WTC11 (cell line): ENCODE data around the gene CDC6. TPM values are rescaled to one million over a fixed set of nuclear protein-coding genes. Genes with fewer than 3 reads are reported as not detected.

Source experiments
- ATAC-seq: fragments of 200-7000 bp; cut with Tn5 transposase; 2 replicates; pipeline ENCODE4 v1.10.0; 2021; ENCODE audit warnings: mild to moderate bottlenecking, moderate library complexity
- CTCF ChIA-PET: fragments of 300-600 bp; sonication (Branson Sonifier 250); formaldehyde crosslinking; loops from one replicate; lab custom pipeline; 2021; ENCODE audit warnings: antibody characterized with exemption; lab: Charles Lee
- POLR2A ChIA-PET: fragments of 350-600 bp; sonication (Branson Sonifier 250); formaldehyde crosslinking; loops from one replicate; lab custom pipeline; 2021; ENCODE audit warnings: antibody characterized with exemption; lab: Charles Lee
- DNase-seq: peaks from one replicate; pipeline ENCODE4 v3.0.0; 2021; ENCODE audit warnings: low spot score
- H3K27ac Mint-ChIP-seq: 2 replicates; pipeline ENCODE4 v1.8.0; 2021; ENCODE audit warnings: mixed read lengths
- H3K27me3 Mint-ChIP-seq: 2 replicates; pipeline ENCODE4 v1.8.0; 2021; ENCODE audit warnings: low read depth, mild to moderate bottlenecking, moderate library complexity, mixed read lengths
- H3K36me3 Mint-ChIP-seq: 2 replicates; pipeline ENCODE4 v1.8.0; 2021; ENCODE audit warnings: mixed read lengths
- H3K4me1 Mint-ChIP-seq: 2 replicates; pipeline ENCODE4 v1.8.0; 2022; ENCODE audit warnings: mixed read lengths
- H3K4me3 Mint-ChIP-seq: 2 replicates; pipeline ENCODE4 v1.8.0; 2021; ENCODE audit warnings: mild to moderate bottlenecking, moderate library complexity, mixed read lengths
- H3K9me3 Mint-ChIP-seq: 2 replicates; pipeline ENCODE4 v1.8.0; 2021; ENCODE audit warnings: mixed read lengths
- ATF1 ChIP-seq: sonication (generic); formaldehyde crosslinking; IDR thresholded peaks from 2 replicates; pipeline ENCODE4 v1.8.1; 2023; ENCODE audit warnings: mild to moderate bottlenecking, moderate library complexity, missing genetic modification reagents
- CBFB ChIP-seq: sonication (generic); formaldehyde crosslinking; IDR thresholded peaks from 2 replicates; pipeline ENCODE4 v1.8.1; 2022; ENCODE audit warnings: mild to moderate bottlenecking, low read depth, missing genetic modification reagents
- CREB1 ChIP-seq: sonication (generic); formaldehyde crosslinking; IDR thresholded peaks from 2 replicates; pipeline ENCODE4 v1.8.0; 2023; ENCODE audit warnings: mild to moderate bottlenecking, missing genetic modification reagents
- ELF4 ChIP-seq: sonication (generic); formaldehyde crosslinking; IDR thresholded peaks from 2 replicates; pipeline ENCODE4 v1.8.1; 2022; ENCODE audit warnings: low read depth, mild to moderate bottlenecking, moderate library complexity, missing genetic modification reagents
- JAZF1 ChIP-seq: fragments of 250-450 bp; sonication (Bioruptor Pico); IDR thresholded peaks from 2 replicates; pipeline ENCODE4 v1.9.0; 2021; ENCODE audit warnings: moderate library complexity, mild to moderate bottlenecking, inconsistent platforms
- MXD4 ChIP-seq: fragments of 250-450 bp; sonication (Bioruptor Pico); IDR thresholded peaks from 2 replicates; pipeline ENCODE4 v1.8.0; 2021; ENCODE audit warnings: mild to moderate bottlenecking, moderate library complexity, borderline replicate concordance
- OVOL2 ChIP-seq: fragments of 250-450 bp; sonication (Bioruptor Pico); IDR thresholded peaks from 2 replicates; pipeline ENCODE4 v1.9.0; 2021; ENCODE audit warnings: mild to moderate bottlenecking, borderline replicate concordance
- RELA ChIP-seq: sonication (generic); formaldehyde crosslinking; IDR thresholded peaks from 2 replicates; pipeline ENCODE4 v1.8.1; 2022; ENCODE audit warnings: missing genetic modification reagents, mild to moderate bottlenecking, borderline replicate concordance
- TEAD4 ChIP-seq: sonication (generic); formaldehyde crosslinking; IDR thresholded peaks from 2 replicates; pipeline ENCODE4 v1.8.0; 2022; ENCODE audit warnings: mild to moderate bottlenecking, missing genetic modification reagents
- TP53 ChIP-seq: sonication (generic); formaldehyde crosslinking; IDR thresholded peaks from 2 replicates; pipeline ENCODE4 v1.8.1; 2023; ENCODE audit warnings: mild to moderate bottlenecking, missing genetic modification reagents
- ZBTB21 ChIP-seq: sonication (generic); formaldehyde crosslinking; IDR thresholded peaks from 2 replicates; pipeline ENCODE4 v1.8.1; 2023; ENCODE audit warnings: mild to moderate bottlenecking, missing genetic modification reagents, borderline replicate concordance
- ZNF232 ChIP-seq: sonication (generic); formaldehyde crosslinking; IDR thresholded peaks from 2 replicates; pipeline ENCODE4 v1.8.0; 2022; ENCODE audit warnings: mild to moderate bottlenecking, missing genetic modification reagents
- ZNF317 ChIP-seq: sonication (generic); formaldehyde crosslinking; IDR thresholded peaks from 2 replicates; pipeline ENCODE4 v1.8.1; 2023; ENCODE audit warnings: low read depth, mild to moderate bottlenecking, moderate library complexity, missing genetic modification reagents, borderline replicate concordance
- ZNF396 ChIP-seq: fragments of 250-450 bp; sonication (Bioruptor Pico); IDR thresholded peaks from 2 replicates; pipeline ENCODE4 v1.8.0; 2021; ENCODE audit warnings: mild to moderate bottlenecking, moderate library complexity, borderline replicate concordance
- total RNA-seq: library from RNA; stranded (reverse); gene quantifications from 3 replicates; pipeline ENCODE4 v1.2.3, GENCODE V29; 2021
- TF ChIP-seq, protein P1 (sequence below): sonication (generic); formaldehyde crosslinking; IDR thresholded peaks from 2 replicates; pipeline ENCODE4 v1.8.0; 2023; ENCODE audit warnings: missing genetic modification reagents
- TF ChIP-seq, protein P2 (sequence below): sonication (generic); formaldehyde crosslinking; IDR thresholded peaks from 2 replicates; pipeline ENCODE4 v1.8.1; 2022; ENCODE audit warnings: low read depth, missing genetic modification reagents, borderline replicate concordance
- TF ChIP-seq, protein P3 (sequence below): sonication (generic); formaldehyde crosslinking; IDR thresholded peaks from 2 replicates; pipeline ENCODE4 v1.8.0; 2022; ENCODE audit warnings: mild to moderate bottlenecking, missing genetic modification reagents
- TF ChIP-seq, protein P4 (sequence below): sonication (generic); formaldehyde crosslinking; conservative IDR thresholded peaks from 2 replicates; pipeline ENCODE4 v1.8.1; 2022; ENCODE audit warnings: mild to moderate bottlenecking, missing genetic modification reagents
- TF ChIP-seq, protein P5 (sequence below): sonication (generic); formaldehyde crosslinking; IDR thresholded peaks from 2 replicates; pipeline ENCODE4 v1.8.0; 2022; ENCODE audit warnings: mild to moderate bottlenecking, missing genetic modification reagents
- TF ChIP-seq, protein P6 (sequence below): sonication (generic); formaldehyde crosslinking; IDR thresholded peaks from 2 replicates; pipeline ENCODE4 v1.8.1; 2023; ENCODE audit warnings: mild to moderate bottlenecking, missing genetic modification reagents, moderate library complexity
- TF ChIP-seq, protein P7 (sequence below): fragments of 200-600 bp; IDR thresholded peaks from 2 replicates; pipeline ENCODE4 v1.8.0; 2022; ENCODE audit warnings: antibody characterized with exemption
- TF ChIP-seq, protein P8 (sequence below): sonication (generic); formaldehyde crosslinking; conservative IDR thresholded peaks from 2 replicates; pipeline ENCODE4 v1.8.1; 2023; ENCODE audit warnings: mild to moderate bottlenecking, low read depth, missing genetic modification reagents, moderate library complexity

Gene CDC6
- total RNA-seq, 1 experiment from 2014 or later = 125 TPM

DNA sequence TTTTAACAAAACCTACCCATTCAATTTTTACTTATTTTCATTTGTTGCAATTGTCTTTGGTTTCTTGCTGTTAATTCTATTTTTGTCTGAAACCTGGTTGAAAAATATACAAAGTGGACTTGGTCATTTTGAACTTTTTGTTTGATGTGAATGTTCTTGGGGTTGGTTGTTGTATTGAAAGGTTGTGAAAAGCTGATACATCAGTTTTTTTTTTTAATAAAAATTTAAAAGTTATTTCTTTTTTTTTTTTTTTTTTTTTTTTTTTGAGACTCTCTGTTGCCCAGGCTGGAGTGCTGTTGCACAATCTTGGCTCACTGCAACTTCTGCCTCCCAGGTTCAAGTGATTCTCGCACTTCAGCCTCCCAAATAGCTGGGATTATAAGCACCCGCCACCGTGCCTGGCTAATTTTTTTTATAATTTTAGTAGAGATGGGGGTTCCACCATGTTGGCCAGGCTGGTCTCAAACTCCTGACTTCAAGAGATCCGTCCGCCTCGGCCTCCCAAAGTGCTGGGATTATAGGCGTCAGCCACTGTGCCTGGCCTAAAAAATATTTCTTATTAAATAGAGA is 39.7 kb upstream of the CDC6 start:
- Mint-ChIP-seq H3K36me3 (no peaks in the 10 kb centered on the region; the same call in 1 of the 2 replicates), H3K27ac (no peak overlapping the region), H3K4me1 (no peaks in the 10 kb centered on the region), H3K9me3 (no peaks in the 10 kb centered on the region), H3K4me3 (no peak overlapping the region), H3K27me3 (no peaks in the 10 kb centered on the region)
- TF ChIP-seq ZNF317 (CRISPR knock-in tag) (no peak), OVOL2 (CRISPR knock-in tag) (no peak), RELA (CRISPR knock-in tag) (no peak), ATF1 (no peak), MXD4 (CRISPR knock-in tag) (no peak), JAZF1 (CRISPR knock-in tag) (no peak)
- TF ChIP-seq, protein P1, sequence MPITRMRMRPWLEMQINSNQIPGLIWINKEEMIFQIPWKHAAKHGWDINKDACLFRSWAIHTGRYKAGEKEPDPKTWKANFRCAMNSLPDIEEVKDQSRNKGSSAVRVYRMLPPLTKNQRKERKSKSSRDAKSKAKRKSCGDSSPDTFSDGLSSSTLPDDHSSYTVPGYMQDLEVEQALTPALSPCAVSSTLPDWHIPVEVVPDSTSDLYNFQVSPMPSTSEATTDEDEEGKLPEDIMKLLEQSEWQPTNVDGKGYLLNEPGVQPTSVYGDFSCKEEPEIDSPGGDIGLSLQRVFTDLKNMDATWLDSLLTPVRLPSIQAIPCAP (CRISPR knock-in tag) = no peak
- TF ChIP-seq, protein P2, sequence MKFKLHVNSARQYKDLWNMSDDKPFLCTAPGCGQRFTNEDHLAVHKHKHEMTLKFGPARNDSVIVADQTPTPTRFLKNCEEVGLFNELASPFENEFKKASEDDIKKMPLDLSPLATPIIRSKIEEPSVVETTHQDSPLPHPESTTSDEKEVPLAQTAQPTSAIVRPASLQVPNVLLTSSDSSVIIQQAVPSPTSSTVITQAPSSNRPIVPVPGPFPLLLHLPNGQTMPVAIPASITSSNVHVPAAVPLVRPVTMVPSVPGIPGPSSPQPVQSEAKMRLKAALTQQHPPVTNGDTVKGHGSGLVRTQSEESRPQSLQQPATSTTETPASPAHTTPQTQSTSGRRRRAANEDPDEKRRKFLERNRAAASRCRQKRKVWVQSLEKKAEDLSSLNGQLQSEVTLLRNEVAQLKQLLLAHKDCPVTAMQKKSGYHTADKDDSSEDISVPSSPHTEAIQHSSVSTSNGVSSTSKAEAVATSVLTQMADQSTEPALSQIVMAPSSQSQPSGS (CRISPR knock-in tag) = no peak
- TF ChIP-seq, protein P3, sequence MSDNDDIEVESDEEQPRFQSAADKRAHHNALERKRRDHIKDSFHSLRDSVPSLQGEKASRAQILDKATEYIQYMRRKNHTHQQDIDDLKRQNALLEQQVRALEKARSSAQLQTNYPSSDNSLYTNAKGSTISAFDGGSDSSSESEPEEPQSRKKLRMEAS (CRISPR knock-in tag) = no peak
- no peak for ATAC-seq
- DNase-seq = no peak
- ChIA-PET POLR2A (no interaction called here), CTCF (interaction anchor here (0.6 kb wide), 1 partner anchor 60 kb away, joined by 6 read pairs; no protein-coding TSS in a partner anchor)

DNA sequence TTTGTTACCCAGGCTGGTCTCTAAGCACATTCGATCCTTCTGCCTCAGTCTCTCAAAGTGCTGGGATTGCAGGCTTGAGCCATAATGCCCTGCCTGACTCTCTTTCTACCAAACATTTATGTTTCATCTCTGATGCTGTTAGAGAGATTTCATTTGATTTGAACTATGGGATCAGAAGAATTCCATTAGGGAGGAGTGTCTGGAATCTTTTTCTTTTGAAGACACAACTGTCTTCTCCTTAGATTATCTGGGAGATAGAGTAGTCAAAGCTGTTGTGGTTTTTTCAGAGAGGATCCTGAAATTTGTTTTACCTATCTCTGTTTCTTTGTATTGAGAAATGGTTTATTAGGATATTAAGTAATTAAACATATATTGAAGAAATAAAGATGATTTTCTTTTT is 39.2 kb upstream of the CDC6 start:
- no peaks in the 10 kb centered on the region for H3K27me3 Mint-ChIP-seq
- POLR2A ChIA-PET = interaction anchor here (0.6 kb wide), 1 partner anchor 189 kb away, joined by 3 read pairs; no protein-coding TSS in a partner anchor
- no peaks in the 10 kb centered on the region for H3K9me3 Mint-ChIP-seq
- 0 out of 2 replicates have a peak overlapping the region, but pooled peaks have one; percentile 60 for H3K27ac Mint-ChIP-seq
- no peaks in the 10 kb centered on the region for H3K4me1 Mint-ChIP-seq
- H3K4me3 Mint-ChIP-seq = no peak overlapping the region
- no peaks in the 10 kb centered on the region; the same call in 1 of the 2 replicates for H3K36me3 Mint-ChIP-seq
- CTCF ChIA-PET = no interaction called here
- TF ChIP-seq, protein P4, sequence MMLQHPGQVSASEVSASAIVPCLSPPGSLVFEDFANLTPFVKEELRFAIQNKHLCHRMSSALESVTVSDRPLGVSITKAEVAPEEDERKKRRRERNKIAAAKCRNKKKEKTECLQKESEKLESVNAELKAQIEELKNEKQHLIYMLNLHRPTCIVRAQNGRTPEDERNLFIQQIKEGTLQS (CRISPR knock-in tag) = no peak
- no peak for TF ChIP-seq CBFB (CRISPR knock-in tag)
- TF ChIP-seq, protein P5, sequence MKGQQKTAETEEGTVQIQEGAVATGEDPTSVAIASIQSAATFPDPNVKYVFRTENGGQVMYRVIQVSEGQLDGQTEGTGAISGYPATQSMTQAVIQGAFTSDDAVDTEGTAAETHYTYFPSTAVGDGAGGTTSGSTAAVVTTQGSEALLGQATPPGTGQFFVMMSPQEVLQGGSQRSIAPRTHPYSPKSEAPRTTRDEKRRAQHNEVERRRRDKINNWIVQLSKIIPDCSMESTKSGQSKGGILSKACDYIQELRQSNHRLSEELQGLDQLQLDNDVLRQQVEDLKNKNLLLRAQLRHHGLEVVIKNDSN (CRISPR knock-in tag) = no peak
- no peak for TF ChIP-seq TP53 (CRISPR knock-in tag)
- no peak for TF ChIP-seq TEAD4 (CRISPR knock-in tag)
- TF ChIP-seq ZNF396 (CRISPR knock-in tag) = no peak
- ATAC-seq (no peak), DNase-seq (no peak)

DNA sequence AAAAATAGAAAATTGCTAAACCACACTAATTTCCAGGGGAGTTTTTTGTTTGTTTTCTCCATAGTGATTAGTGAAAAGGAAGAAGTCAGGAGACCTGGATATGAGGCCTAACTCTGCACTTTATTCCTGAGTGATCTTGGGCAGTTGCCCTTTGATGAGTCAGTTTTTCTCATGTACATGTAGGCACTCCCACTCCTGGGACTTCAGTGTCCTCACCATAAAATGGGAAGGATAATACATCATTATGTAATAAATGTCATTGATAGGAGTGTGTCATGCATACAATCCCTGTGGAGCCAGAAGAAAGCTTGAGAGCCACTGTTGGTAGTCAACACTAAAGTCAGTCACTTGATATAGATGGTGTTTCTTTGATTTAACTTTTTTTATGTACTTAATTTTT is 36.1 kb upstream of the CDC6 start:
- ATAC-seq (no peak), DNase-seq (no peak)
- Mint-ChIP-seq H3K4me1 (no peaks in the 10 kb centered on the region), H3K27me3 (no peaks in the 10 kb centered on the region), H3K4me3 (no peak overlapping the region), H3K36me3 (peaks cover 8% of the 10 kb centered on the region), H3K9me3 (no peaks in the 10 kb centered on the region), H3K27ac (peak overlapping the region; percentile 11; the same call in 1 of the 2 replicates)
- ChIA-PET POLR2A (no interaction called here), CTCF (no interaction called here)
- TF ChIP-seq, protein P6, sequence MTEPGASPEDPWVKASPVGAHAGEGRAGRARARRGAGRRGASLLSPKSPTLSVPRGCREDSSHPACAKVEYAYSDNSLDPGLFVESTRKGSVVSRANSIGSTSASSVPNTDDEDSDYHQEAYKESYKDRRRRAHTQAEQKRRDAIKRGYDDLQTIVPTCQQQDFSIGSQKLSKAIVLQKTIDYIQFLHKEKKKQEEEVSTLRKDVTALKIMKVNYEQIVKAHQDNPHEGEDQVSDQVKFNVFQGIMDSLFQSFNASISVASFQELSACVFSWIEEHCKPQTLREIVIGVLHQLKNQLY = no peak
- TF ChIP-seq, protein P7, sequence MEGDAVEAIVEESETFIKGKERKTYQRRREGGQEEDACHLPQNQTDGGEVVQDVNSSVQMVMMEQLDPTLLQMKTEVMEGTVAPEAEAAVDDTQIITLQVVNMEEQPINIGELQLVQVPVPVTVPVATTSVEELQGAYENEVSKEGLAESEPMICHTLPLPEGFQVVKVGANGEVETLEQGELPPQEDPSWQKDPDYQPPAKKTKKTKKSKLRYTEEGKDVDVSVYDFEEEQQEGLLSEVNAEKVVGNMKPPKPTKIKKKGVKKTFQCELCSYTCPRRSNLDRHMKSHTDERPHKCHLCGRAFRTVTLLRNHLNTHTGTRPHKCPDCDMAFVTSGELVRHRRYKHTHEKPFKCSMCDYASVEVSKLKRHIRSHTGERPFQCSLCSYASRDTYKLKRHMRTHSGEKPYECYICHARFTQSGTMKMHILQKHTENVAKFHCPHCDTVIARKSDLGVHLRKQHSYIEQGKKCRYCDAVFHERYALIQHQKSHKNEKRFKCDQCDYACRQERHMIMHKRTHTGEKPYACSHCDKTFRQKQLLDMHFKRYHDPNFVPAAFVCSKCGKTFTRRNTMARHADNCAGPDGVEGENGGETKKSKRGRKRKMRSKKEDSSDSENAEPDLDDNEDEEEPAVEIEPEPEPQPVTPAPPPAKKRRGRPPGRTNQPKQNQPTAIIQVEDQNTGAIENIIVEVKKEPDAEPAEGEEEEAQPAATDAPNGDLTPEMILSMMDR = no peak
- no peak for TF ChIP-seq ZNF232 (CRISPR knock-in tag)
- TF ChIP-seq, protein P8, sequence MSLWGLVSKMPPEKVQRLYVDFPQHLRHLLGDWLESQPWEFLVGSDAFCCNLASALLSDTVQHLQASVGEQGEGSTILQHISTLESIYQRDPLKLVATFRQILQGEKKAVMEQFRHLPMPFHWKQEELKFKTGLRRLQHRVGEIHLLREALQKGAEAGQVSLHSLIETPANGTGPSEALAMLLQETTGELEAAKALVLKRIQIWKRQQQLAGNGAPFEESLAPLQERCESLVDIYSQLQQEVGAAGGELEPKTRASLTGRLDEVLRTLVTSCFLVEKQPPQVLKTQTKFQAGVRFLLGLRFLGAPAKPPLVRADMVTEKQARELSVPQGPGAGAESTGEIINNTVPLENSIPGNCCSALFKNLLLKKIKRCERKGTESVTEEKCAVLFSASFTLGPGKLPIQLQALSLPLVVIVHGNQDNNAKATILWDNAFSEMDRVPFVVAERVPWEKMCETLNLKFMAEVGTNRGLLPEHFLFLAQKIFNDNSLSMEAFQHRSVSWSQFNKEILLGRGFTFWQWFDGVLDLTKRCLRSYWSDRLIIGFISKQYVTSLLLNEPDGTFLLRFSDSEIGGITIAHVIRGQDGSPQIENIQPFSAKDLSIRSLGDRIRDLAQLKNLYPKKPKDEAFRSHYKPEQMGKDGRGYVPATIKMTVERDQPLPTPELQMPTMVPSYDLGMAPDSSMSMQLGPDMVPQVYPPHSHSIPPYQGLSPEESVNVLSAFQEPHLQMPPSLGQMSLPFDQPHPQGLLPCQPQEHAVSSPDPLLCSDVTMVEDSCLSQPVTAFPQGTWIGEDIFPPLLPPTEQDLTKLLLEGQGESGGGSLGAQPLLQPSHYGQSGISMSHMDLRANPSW = no peak
- no peak for TF ChIP-seq ZBTB21
- no peak for TF ChIP-seq CREB1
- TF ChIP-seq ELF4 (CRISPR knock-in tag) = no peak
- TF ChIP-seq, protein P5 (CRISPR knock-in tag) = no peak
- no peak for TF ChIP-seq TEAD4 (CRISPR knock-in tag)
